Fibroblast of pulmonary artery (primary cell): ENCODE data around the gene TMEM131L.

Experiments
- DNase-seq: peaks from one replicate; pipeline ENCODE4 v3.0.0-alpha.2; 2010; ENCODE audit warnings: low read depth
- H3K4me3 ChIP-seq: replicated peaks from 2 replicates; pipeline ENCODE4 v1.5.1; 2011; ENCODE audit warnings: low read depth, mild to moderate bottlenecking, control low read depth, low read length, moderate library complexity
- CTCF ChIP-seq: IDR thresholded peaks from 2 replicates; pipeline ENCODE4 v1.5.1; 2011; ENCODE audit warnings: mild to moderate bottlenecking, control low read depth, low read length, inconsistent platforms; ENCODE audit errors: missing control alignments

The TMEM131L gene

GRCh38 chr4:153570228-153570973, 104.2 kb downstream of the TMEM131L start:
- no peak for TF ChIP-seq CTCF
- no peak overlapping the region for H3K4me3 ChIP-seq
- DNase-seq: no peak

- no peak overlapping the region for H3K4me3 ChIP-seq
- no peak for DNase-seq
- TF ChIP-seq CTCF: no peak
Observed at GRCh38 chr4:153571006-153571545, 104.9 kb downstream of the TMEM131L start.

- DNase-seq: no peak
- H3K4me3 ChIP-seq: no peak overlapping the region
- no peak for TF ChIP-seq CTCF
Observed at GRCh38 chr4:153572609-153573008, 106.4 kb downstream of the TMEM131L start.

DNA sequence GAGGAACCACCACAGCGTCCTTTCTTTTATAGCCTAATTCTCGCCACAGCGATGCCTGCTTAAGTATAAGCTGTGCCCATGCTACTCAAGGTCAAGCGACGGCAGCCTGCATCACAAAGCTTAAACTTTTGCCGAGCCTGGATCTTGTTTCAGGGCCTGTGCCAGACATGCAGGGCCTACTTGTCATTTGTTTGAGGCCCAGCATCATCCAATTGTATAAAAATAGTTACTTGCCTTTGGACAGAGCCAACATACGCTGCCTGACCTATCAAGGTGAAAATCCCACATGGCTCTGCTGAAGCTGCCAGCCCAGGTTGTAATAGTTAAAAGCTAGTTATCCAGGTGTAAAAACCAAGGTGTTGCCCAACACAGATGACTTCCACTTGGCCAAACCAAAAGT, 107.1 kb downstream of the TMEM131L start:
- TF ChIP-seq CTCF: no peak
- no peak for DNase-seq
- no peak overlapping the region for H3K4me3 ChIP-seq

GRCh38 chr4:153573881-153574802, 108.0 kb downstream of the TMEM131L start:
- DNase-seq: peak; percentile 85
- H3K4me3 ChIP-seq: no peak overlapping the region
- peak; percentile 76 for TF ChIP-seq CTCF

GRCh38 chr4:153576443-153576774, 110.2 kb downstream of the TMEM131L start:
- no peak overlapping the region for H3K4me3 ChIP-seq
- TF ChIP-seq CTCF: no peak
- DNase-seq: no peak
